GM19351 (cell line): ENCODE data around the gene GTF3C1.
"Not testable (repeated sequence)": the region's sequence is repeated elsewhere in the genome, so short reads cannot be mapped to it uniquely, and the experiment has no call there.

Experiments
- ATAC-seq: cut with Tn5 transposase; IDR thresholded peaks from one replicate; pipeline ENCODE4 v1.9.1; 2021; ENCODE audit warnings: mild to moderate bottlenecking, moderate library complexity; ENCODE audit not compliant: unreplicated experiment

Gene GTF3C1

DNA sequence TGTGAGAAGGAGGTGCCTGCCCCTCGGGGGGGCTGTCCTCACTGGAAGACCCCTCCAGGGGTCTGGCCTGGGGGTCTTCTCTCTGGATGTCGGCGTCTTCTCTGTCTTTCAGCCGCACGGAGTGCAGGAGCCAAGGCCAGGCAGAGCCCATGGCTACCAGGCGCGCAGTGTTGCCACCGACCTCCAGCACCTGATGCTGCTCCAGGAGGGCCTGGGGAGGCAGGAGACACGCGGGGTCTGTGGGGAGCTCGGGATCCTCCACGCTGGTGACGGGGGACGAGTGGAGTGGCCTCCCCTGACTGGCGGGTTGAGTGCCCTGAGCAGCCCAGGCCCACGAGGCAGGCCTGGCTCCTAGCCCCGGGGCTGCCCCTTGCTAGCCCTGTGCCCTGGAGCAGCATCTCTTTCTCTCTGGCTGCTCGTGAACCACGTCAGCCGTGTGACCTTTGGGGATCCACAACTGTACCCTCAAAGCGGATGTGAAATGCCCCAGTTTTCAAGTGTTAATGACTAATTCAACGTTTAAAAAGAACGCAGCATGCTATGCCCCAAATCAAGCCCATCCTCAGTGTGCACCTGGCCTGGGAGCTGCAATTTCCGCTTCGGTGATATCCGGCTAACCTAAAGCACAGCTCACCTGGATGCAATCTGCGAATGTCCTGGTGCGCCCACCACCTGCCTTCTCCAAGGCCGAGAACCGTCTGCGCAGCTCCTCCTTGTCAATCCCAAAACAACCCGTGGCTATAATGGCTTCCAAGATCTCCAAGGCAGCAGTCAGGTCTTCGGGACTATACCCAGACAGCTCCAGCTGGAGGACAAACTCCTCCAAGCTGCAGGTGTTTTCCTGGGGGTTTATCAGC is 84.9 kb downstream of the GTF3C1 start:
- ATAC-seq, result no peak

DNA sequence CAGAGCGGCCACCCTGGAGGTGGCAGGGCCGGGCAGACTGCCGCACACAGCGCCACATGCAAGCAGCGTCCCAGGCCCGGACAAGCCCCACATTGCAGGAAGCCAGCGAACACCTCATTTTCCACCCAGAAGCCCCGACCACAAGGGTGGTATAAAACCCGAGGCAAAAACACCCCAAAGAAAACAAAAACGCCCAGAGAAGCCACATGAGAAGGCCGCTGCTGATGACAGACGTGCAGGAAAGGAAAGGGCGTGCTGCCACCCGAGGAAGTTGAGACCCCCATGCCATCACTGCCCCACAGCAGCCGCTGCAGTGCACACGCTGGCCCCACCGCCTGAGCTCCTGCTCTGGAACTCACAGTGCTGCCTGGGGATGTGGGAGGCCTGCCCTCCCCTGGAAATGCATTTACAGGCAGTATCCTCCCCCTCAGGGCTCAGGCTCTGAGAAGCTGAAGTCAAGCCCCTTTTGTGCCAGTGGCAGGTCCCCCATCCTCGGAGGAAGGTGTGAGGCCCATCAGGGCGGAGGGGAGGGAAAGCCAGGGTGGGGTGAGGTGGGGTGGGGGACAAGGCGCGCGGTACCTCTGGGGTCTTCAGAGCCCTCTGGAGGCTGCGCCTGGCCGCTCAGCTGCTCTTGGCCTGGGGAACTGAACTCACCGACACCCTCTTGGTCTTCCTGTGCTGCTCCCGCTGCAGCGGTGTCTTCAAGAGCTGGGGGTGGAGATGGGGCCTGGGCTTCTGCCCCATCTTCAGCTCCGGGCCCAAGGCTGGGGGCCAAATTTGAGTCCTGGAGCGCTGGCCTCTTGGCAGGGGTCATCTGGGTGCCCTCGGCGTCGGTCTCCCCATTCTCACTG is 85.7 kb downstream of the GTF3C1 start:
- ATAC-seq, result no peak

DNA sequence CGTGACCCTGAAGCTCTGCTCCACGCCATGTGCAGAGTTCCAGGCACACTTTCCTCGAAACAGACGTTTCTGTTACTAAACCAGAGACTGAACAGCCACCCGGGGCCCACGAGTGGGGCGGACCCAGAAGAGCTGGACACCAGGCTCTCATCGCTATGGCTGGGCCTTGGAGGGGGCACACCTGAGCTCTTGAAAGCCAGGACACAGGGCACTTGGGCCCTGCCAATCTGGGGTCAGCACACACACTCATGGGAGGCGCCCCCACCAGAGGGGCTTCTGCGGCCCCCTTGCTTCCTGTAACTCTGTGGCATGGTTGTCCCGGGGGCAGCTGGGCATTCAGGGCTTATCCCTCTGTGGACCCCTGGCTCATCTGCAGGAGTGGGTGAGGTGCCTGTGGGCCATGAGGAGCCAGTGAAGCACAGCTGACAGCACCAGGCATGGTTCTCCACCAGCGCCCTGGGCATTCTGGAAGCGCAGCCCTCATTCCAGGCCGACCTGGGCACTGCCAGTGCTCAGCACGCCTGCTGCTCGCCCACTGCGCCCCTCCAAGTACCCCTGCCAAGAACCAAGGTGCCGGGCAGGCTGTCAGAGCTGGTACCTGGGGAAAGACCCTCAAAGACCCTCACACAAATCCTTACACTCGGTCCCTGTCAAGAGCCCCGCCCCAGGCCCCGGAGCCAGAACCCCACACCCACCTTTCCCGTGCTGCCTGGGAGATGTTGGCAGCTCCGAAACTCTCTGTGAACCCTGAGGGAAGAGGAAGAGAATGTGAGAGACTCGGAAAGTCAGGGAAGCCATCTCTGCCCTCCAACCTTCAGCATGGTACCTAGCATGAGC is 86.6 kb downstream of the GTF3C1 start:
- ATAC-seq, result no peak

DNA sequence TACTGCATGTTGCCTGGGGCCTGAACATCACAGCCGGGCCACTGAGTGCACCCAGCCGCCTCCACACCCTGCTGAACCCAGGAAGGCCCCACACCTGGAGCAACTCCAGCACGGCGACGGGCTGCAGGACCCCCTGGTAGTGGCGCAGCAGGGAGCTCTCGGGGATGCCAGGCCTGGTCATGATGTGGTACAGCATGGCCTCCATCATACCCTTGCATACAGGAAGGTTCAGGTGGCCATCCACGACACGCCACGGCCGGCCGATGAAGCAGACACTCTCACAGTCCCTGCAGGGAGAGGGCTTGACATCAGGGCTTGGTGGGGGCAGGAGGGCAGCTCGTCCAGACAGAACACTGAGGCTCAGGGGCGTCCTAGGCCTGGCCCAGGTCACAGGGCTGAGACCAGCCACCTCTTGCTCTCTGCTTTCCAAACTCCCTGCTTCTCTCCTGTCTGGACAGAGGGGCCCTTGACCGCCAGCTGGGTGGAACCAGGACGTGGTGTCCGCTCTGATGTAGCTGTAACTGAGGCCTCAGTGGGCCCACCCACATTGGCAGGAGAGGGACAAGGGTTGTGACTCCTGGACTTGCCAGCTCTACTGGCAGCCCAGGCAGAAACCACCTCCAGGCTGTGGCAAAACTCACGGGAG is 87.4 kb downstream of the GTF3C1 start:
- ATAC-seq, result no peak

DNA sequence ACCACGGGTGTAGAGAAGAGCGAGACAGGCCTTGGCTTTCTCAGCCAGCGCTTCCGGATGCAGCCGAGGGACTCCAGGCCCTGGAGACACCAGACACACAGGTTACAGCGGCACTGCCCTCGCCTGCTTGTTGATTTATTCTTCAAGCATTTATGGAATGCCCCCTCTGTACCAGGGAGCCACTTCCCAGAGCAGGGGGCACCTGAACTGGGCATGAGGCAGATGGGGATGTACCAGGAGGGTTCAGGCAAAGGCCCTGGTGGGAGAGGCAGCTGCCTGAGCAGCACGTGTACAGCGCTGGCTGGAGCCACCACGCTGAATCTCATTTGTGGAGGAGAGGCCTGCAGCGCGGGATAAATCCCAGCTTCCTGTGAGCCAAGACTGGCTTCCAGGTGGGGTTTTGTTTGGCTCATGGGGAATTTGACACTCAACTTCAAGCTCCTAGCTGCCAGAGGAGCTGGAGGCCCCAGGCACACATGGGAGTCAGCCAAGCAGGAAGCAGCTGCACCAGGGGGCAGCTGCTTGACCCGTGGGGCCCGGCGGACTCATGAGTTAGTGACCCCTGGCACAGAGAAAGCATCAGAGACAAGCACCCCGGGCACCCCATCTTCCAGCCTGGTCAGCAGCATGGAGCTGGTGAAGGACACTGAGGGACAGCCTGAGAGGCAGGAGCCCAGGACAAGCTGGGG is 88.1 kb downstream of the GTF3C1 start:
- ATAC-seq, result no peak

DNA sequence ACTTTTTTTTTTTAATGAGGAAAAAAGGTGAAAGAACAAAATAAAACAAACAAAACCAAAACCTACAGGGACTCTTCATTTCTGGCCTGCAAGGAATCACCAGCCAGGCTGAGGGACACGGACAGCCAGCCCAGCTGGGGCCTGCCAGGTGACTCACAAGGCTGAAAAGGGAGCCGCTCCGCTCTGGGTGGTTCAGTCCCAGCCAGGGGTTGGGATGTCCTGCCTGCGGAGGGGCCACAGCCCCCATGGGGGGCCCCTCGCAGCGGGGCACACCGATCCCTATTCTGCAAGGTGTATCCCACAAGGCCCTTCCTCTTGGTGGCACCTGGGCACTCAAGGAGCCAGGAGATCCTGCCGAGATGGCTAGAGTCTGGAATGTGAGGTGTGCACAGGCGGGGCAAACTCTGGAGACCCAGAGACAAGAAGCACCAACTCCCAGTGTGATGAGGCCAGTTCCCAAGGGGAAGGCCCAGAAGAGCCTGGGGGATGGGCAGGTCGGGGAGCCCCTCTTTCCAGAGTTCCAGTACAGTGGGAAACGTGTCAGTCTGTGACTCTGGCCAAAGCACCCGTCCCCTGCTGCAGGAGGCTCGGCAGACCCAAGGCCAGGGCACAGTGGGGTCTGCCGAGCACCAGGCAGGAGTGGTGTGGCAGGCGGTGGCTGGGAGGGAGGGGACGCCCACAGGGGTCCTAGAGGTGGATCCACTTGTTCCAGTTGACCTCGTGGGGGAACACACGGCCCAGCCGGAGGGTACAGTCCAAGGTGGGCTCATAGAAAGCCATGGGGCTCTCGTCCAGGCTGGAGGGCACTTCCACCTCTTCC is 88.8 kb downstream of the GTF3C1 start:
- ATAC-seq, result no peak

DNA sequence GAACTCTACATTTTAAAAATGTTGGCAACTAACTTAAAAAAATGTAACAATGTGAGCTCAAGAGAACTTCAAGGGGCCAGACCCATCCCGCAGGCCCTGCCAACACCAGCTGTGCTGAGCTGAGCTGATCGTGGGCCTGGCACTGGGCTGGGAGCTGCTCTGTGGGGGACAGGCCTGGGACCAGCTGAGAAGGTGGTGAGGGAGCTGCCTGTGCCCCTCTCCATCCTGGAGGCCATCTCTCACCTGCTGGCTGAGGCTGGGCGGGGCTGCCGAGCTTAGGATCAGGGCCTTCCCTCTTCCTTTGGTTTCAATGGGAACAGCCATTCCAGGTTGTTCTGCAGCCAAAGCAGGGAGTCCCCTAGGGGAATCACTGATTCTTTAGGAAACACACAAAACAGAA is 89.5 kb downstream of the GTF3C1 start:
- ATAC-seq, result no peak

DNA sequence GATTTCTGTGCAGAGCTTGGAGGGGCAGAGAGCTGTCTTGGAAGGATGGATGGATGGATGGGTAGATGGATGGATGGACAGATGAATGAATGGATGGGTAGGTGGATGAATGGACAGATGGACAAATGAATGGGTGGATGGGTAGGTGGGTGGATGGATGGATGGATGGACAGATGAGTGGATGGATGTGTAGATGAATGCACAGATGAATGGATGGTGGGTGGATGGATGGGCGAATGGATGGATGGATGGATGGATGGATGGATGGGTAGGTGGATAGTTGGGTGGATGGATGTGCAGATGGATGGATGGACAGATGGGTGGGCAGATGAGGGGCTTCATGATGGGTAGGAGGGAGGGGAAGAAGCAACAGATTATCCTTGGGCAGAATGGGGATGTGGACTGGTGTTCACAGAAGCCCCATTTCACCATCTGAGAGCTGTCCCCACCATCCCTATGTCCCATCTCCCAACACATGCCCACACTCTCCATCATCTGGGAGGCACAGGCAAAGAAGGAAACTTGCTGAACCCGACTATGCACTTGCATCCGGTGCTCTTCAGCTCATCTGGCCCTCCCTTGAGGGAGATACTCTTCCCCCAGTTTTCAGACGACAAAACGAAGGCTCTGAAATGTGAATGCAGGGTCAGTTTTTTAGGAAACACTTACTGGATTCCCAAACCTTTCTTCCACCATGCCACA is 90.6 kb downstream of the GTF3C1 start:
- ATAC-seq, result no peak

DNA sequence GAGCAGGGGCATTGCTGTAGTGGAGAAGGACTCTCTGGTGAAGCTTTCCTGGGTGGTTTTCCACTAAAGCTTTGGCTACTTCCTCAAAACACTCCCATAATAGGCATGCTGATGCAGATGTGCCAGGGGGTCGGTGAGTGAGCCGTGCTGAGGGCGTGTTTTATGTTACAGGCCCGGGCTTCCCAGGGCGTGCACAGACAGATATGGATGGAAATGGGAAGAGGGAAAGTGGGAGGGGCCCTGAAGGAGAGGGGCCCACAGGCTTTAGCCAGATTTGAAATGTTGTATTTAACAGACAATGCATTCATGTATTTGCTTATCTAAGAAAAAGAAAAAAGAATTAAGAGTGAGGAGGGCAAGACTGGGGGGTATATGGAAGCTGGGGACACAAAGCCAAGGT is 91.5 kb downstream of the GTF3C1 start:
- ATAC-seq, result no peak

DNA sequence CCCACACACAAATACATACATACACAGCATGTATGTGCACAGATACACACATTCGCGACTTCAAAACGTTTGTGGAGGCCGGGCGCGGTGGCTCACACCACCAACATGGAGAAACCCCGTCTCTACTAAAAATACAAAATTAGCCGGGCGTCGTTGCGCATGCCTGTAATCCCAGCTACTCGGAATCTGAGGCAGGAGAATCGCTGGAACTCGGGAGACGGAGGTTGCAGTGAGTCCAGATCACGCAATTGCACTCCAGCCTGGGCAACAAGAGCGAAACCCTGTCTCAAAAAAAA is 92.2 kb downstream of the GTF3C1 start:
- ATAC-seq, result not testable (repeated sequence)

DNA sequence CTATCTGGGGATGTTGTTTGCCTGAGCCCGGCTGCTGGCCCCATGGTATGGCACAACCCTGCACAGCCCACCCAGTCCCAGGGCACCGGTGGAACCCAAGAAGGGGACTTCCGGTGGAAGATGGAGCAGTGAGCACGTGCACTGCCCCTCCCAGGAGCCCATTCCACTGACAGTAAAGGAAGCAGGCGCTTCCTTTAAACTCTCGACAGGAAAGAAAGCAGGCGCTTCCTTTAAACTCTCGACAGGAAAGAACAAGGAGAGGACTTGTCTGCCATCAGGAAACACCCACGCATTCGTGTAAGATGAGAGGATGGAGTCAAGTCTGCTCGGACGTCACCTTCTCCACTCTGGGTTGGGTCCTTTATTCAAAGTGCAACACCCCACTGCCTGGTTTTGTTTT is 94.0 kb downstream of the GTF3C1 start:
- no peak for ATAC-seq

DNA sequence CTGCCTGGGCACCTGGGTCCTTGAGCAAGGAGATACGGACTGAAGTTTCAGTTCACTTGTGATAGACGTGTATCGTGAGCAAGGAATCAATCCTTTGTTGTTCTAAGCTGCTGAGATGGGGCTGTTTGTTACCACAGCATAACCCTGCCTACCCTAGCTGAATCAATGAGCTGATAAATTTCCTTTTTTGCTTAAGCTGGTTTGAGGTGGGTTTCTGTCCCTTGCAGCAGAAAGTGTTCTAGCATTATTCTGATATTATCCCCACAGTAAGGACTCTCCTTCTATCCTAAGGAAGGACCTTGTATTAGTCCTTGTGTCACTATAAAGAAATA is 96.3 kb downstream of the GTF3C1 start:
- ATAC-seq, result no peak

DNA sequence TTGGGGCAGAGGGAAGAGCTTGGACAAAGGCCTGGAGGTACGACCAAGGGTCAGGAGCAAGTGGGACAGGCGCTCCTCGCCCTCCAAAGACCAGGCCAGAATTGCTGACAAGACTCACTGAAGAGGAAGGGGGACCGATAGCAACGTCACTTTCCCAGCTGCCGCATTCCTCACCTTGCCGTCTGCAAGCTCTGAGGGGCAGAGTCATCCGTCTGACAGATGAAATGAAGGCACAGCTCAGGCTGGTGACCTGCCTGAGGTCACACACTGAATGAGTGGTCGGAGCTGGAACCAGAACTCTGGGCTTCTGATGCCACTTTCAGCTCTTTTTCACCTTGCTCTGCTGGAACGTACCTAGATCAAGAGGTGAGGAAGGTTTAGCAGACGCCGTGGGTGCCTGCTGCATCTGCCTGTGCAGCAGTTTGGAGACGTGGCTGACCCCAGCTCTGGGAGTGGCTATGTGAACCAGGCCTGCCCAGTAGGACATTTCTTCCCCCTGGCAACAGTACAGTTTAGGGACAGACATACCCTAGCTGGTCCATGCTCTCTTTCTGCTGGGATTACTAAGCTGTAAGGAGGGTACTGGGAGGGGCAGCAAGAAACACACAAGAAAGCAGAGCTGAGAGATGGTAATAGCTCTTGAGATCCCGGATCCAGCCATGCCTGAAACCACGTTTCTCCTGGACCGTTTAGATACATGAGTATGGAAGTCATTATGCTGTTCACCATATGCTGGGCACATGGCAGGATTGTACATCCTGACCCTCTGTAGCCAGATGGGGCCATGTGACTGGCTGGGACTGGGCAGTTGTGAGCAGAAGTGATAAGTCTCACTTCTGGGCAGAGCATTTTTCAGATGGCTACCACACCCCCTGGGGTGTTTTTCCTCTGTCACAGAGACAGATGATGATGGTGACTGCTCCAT is 96.9 kb downstream of the GTF3C1 start:
- no peak for ATAC-seq

DNA sequence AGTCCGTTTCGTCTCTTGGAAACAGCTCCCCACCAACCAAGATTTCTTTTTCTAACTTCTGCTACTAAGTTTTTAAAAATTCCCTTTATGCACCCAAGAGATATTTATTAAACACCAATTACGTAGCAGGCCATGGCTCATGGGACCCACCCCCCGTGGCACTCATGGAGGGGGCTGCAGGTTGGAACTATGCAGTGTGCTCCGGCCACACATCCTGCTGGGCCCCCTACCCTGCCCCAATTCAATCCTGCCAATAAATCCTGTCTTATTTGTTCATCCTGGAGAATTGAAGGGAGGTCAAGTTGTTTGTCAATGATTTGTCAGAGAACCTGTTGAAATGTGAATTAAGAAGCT is 99.5 kb downstream of the GTF3C1 start:
- peak; percentile 8 for ATAC-seq

DNA sequence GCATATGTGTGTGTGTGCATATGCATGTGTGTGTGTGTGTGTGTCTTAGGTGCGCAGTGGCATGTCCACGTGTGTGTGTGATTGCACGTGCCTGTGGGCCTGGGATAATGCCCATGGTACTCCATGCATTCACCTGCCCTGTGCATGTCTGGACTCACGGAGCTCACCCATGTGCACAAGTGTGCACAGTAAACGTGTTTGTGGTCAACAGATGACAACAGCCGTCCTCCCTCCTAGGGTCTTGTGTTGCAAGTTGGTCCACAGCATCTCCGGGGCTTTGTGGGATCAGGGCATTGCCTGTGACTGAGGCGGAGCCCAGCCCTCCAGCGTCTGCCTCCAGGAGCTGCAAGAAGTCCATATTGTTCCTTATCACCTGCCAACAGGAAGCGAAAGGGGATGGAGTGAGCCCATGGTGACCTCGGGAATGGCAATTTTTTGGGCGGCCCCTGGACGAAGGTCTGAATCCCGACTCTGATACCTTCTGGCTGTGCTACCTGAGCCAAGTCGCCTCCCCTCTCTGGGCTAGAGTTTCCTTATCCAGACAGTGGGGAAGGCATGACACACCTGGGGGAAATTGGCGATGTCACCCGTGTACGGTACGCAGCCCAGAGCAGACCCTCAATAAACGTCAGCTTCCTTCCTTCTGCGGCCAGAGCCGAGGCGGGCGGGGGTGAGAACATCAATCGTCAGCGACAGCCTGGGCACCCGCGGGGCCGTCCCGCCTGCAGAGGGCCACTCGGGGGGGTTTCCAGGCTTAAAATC is 100.1 kb downstream of the GTF3C1 start:
- ATAC-seq, result peak; percentile 46

DNA sequence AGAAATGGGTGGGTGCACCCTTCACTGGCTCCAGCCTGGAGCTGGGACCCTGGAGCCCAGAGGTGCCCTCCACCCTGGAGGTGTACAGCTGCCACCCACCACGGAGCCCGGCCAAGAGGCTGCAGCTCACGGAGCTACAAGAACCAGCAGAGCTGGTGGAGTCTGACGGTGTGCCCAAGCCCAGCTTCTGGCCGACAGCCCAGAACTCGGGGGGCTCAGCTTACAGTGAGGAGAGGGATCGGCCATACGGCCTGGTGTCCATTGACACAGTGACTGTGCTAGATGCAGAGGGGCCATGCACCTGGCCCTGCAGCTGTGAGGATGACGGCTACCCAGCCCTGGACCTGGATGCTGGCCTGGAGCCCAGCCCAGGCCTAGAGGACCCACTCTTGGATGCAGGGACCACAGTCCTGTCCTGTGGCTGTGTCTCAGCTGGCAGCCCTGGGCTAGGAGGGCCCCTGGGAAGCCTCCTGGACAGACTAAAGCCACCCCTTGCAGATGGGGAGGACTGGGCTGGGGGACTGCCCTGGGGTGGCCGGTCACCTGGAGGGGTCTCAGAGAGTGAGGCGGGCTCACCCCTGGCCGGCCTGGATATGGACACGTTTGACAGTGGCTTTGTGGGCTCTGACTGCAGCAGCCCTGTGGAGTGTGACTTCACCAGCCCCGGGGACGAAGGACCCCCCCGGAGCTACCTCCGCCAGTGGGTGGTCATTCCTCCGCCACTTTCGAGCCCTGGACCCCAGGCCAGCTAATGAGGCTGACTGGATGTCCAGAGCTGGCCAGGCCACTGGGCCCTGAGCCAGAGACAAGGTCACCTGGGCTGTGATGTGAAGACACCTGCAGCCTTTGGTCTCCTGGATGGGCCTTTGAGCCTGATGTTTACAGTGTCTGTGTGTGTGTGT is 100.9 kb downstream of the GTF3C1 start:
- no peak for ATAC-seq
